K562 (cell line): ENCODE results near the gene SPATA33. TPM values are rescaled to one million over a fixed set of nuclear protein-coding genes. Genes with fewer than 3 reads are reported as not detected.

Experiments
- ATAC-seq: fragments of 200-7000 bp; cut with Tn5 transposase; 3 replicates; pipeline ENCODE4 v1.9.1; 2020; ENCODE audit warnings: moderate library complexity
- BruUV-seq: library from RNA; stranded (reverse); fragments of 400-500 nt; replicated peaks from 2 replicates; lab custom pipeline; 2021; lab: Mats Ljungman, UMichigan
- CTCF ChIA-PET: fragments of 300-600 bp; formaldehyde crosslinking; extraction: SDS; loops from one replicate; lab custom pipeline; 2021; ENCODE audit warnings: low intra/inter-chr PET ratio; lab: Yijun Ruan, JAX
- POLR2A ChIA-PET: fragments of 300-600, 350-650 bp; sonication (Branson Sonifier 250); formaldehyde crosslinking; extraction: SDS; loops from one replicate; lab custom pipeline; 2021; ENCODE audit warnings: antibody characterized with exemption, inconsistent platforms; lab: Yijun Ruan, JAX
- DNase-seq, 4 experiments: peaks; one replicate each; pipeline versions ENCODE4 v3.0.0 to v3.0.0-alpha.2; 2011 to 2018; ENCODE audit warnings: low spot score in 3 of 4, mixed read lengths in 3 of 4; ENCODE audit errors: extremely low read depth in 1 of 4
- FAIRE-seq: peaks from 2 replicates; lab custom pipeline; 2011; peaks lifted over from hg19 to GRCh38; lab: Jason Lieb, UNC
- H2AFZ ChIP-seq: 2 replicates; pipeline ENCODE4 v1.6.0; 2011; ENCODE audit warnings: low read depth, low read length, control low read depth, inconsistent platforms
- H3K27ac ChIP-seq: fragments of 200-600 bp; 3 replicates; pipeline ENCODE4 v1.8.0; 2011; ENCODE audit warnings: low read depth, mild to moderate bottlenecking, control low read depth, inconsistent platforms, low read length, moderate library complexity, mixed read lengths; ENCODE audit errors: extremely low read depth
- H3K27me3 ChIP-seq, 2 experiments: fragments of 300-600 bp in 1 of 2; 2 replicates in 1 of 2; 3 replicates in 1 of 2; pipeline versions ENCODE4 v1.6.0 to v1.8.0; 2011; ENCODE audit warnings: inconsistent platforms in 2 of 2, low read length in 2 of 2, mild to moderate bottlenecking in 1 of 2, mixed read lengths in 1 of 2, moderate library complexity in 1 of 2; ENCODE audit not compliant: control insufficient read depth in 2 of 2, insufficient read depth in 2 of 2
- H3K36me3 ChIP-seq: fragments of 300-600 bp; 3 replicates; pipeline ENCODE4 v1.8.0; 2011; ENCODE audit warnings: mild to moderate bottlenecking, low read length, inconsistent platforms; ENCODE audit not compliant: control insufficient read depth, insufficient read depth
- H3K4me1 ChIP-seq, 2 experiments: fragments of 200-600 bp in 1 of 2; replicated peaks in 1 of 2; 2 replicates in 1 of 2; 3 replicates in 1 of 2; pipeline versions ENCODE4 v1.5.1 to v1.8.0; 2011; ENCODE audit warnings: inconsistent platforms in 2 of 2, low read length in 2 of 2, mild to moderate bottlenecking in 1 of 2, mixed read lengths in 1 of 2, moderate library complexity in 1 of 2; ENCODE audit not compliant: control insufficient read depth in 2 of 2, insufficient read depth in 2 of 2
- H3K4me2 ChIP-seq: 2 replicates; pipeline ENCODE4 v1.6.1; 2011; ENCODE audit warnings: low read length, control low read depth, inconsistent platforms, mixed read lengths; ENCODE audit not compliant: insufficient read depth
- H3K4me3 ChIP-seq: fragments of 200-600 bp; sonication (generic), shearing (Covaris generic); 2 replicates; pipeline ENCODE4 v1.5.1; 2016; ENCODE audit warnings: control low read depth, inconsistent platforms
- H3K79me2 ChIP-seq: fragments of 200-600 bp; 3 replicates; pipeline ENCODE4 v1.8.0; 2011; ENCODE audit warnings: low read length, inconsistent platforms; ENCODE audit not compliant: control insufficient read depth, insufficient read depth
- H3K9ac ChIP-seq, 2 experiments: 2 replicates each; pipeline versions ENCODE4 v1.6.0 to v1.6.1; 2011; ENCODE audit warnings: low read depth in 2 of 2, low read length in 2 of 2, control low read depth in 1 of 2, inconsistent platforms in 1 of 2, mild to moderate bottlenecking in 1 of 2, mixed read lengths in 1 of 2; ENCODE audit not compliant: insufficient read depth in 1 of 2
- H3K9me1 ChIP-seq: one replicate; pipeline ENCODE4 v1.6.0; 2011; ENCODE audit warnings: inconsistent platforms, mild to moderate bottlenecking, low read length, moderate library complexity; ENCODE audit not compliant: control insufficient read depth, insufficient read depth
- H3K9me3 ChIP-seq: replicated peaks from 2 replicates; pipeline ENCODE4 v1.5.1; 2011; ENCODE audit warnings: low read depth, low read length, inconsistent platforms; ENCODE audit not compliant: control insufficient read depth, insufficient read depth
- H4K20me1 ChIP-seq: replicated peaks from 2 replicates; pipeline ENCODE4 v1.6.1; 2011; ENCODE audit warnings: low read length, inconsistent platforms, mixed read lengths; ENCODE audit not compliant: control insufficient read depth, insufficient read depth
- CTBP1 ChIP-seq: fragments of 450-650 bp; IDR thresholded peaks from 2 replicates; pipeline ENCODE4 v1.6.1; 2016; ENCODE audit warnings: borderline replicate concordance
- FOXA1 ChIP-seq: fragments of 450-650 bp; IDR thresholded peaks from 2 replicates; pipeline ENCODE4 v1.6.1; 2016; ENCODE audit warnings: mild to moderate bottlenecking, borderline replicate concordance
- GATA2 ChIP-seq: sonication (generic); formaldehyde crosslinking; IDR thresholded peaks from 2 replicates; pipeline ENCODE4 v1.4.0; 2020; ENCODE audit warnings: mild to moderate bottlenecking, missing genetic modification reagents
- ID3 ChIP-seq, 2 experiments: fragments of 250-450 bp in 1 of 2; fragments of 450-650 bp in 1 of 2; sonication (Bioruptor Pico) in 1 of 2; IDR thresholded peaks; 2 replicates each; pipeline versions ENCODE4 v1.6.1 to v1.8.0; 2016 to 2021; ENCODE audit warnings: mild to moderate bottlenecking in 2 of 2, moderate library complexity in 2 of 2, missing compliant biosample characterization in 1 of 2, missing genetic modification characterization in 1 of 2
- NCOA6 ChIP-seq: fragments of 450-650 bp; IDR thresholded peaks from 2 replicates; pipeline ENCODE4 v1.6.1; 2017; ENCODE audit warnings: mild to moderate bottlenecking
- NCOR1 ChIP-seq: fragments of 450-650 bp; IDR thresholded peaks from 2 replicates; pipeline ENCODE4 v1.6.1; 2016; ENCODE audit warnings: mild to moderate bottlenecking, moderate library complexity
- NR1H2 ChIP-seq: sonication (generic); formaldehyde crosslinking; IDR thresholded peaks from 2 replicates; pipeline ENCODE4 v1.4.0; 2020; ENCODE audit warnings: mild to moderate bottlenecking, missing genetic modification reagents
- NR2F6 ChIP-seq: fragments of 450-650 bp; formaldehyde crosslinking; IDR thresholded peaks from 2 replicates; pipeline ENCODE4 v1.4.0; 2020; ENCODE audit warnings: mild to moderate bottlenecking
- RHOXF2B ChIP-seq: fragments of 250-450 bp; sonication (Bioruptor Pico); conservative IDR thresholded peaks from 2 replicates; pipeline ENCODE4 v1.5.1; 2021
- SMARCE1 ChIP-seq: fragments of 450-650 bp; IDR thresholded peaks from 2 replicates; pipeline ENCODE4 v1.7.1; 2016; ENCODE audit warnings: mild to moderate bottlenecking
- SP1 ChIP-seq: sonication (generic); formaldehyde crosslinking; IDR thresholded peaks from 2 replicates; pipeline ENCODE4 v1.8.1; 2022; ENCODE audit warnings: mild to moderate bottlenecking, missing genetic modification reagents
- TCF3 ChIP-seq: sonication (generic); formaldehyde crosslinking; IDR thresholded peaks from 2 replicates; pipeline ENCODE4 v1.4.0; 2020; ENCODE audit warnings: mild to moderate bottlenecking, missing genetic modification reagents
- ZBTB33 ChIP-seq: sonication (generic); formaldehyde crosslinking; IDR thresholded peaks from 2 replicates; pipeline ENCODE4 v1.8.1; 2023; ENCODE audit warnings: mild to moderate bottlenecking, missing genetic modification reagents
- ZC3H8 ChIP-seq: fragments of 450-650 bp; IDR thresholded peaks from 2 replicates; pipeline ENCODE4 v1.6.1; 2017
- ZNF695 ChIP-seq: fragments of 450-650 bp; formaldehyde crosslinking; IDR thresholded peaks from 2 replicates; pipeline ENCODE4 v1.4.0; 2020; ENCODE audit warnings: mild to moderate bottlenecking, moderate library complexity
- ZNF740 ChIP-seq, 3 experiments: fragments of 200-800 bp in 1 of 3; sonication (Bioruptor generic) in 1 of 3; sonication (generic) in 1 of 3; formaldehyde crosslinking in 1 of 3; IDR thresholded peaks; 2 replicates each; pipeline versions ENCODE4 v1.6.1 to v1.8.0; 2016 to 2022; ENCODE audit warnings: mild to moderate bottlenecking in 2 of 3, missing compliant biosample characterization in 2 of 3, missing genetic modification characterization in 2 of 3, missing genetic modification reagents in 1 of 3
- WGBS: fragments of 100-300 bp; shearing (Covaris generic); methylation state at CpG from one replicate; pipeline ENCODE4 v1.1.6; 2016; ENCODE audit warnings: low coverage, mixed read lengths; ENCODE audit not compliant: insufficient coverage; ENCODE audit errors: missing lambda C conversion rate; 5-methylcytosine and 5-hydroxymethylcytosine counted together
- in situ Hi-C: fragments of 300-500 bp; cut with MboI; formaldehyde crosslinking; loops from 4 replicates; pipeline ENCODE4 v1.15.0; 2018; ENCODE audit warnings: inconsistent platforms, mixed read lengths
- intact Hi-C: fragments of 100-400 bp; cut with micrococcal nuclease; formaldehyde crosslinking; loops from 2 replicates; pipeline ENCODE4 v1.14.2; 2022
- polyA plus RNA-seq, 8 experiments: library from polyadenylated mRNA; depleted of rRNA in 4 of 8; stranded (reverse) in 5 of 8; unstranded in 3 of 8; fragments of >200 nt; fragmentation: Nextera tagmentation in 2 of 8; fragmentation: Illumina TruSeq in 1 of 8; extraction: Ambion mirVana in 2 of 8; extraction: Trizol in 1 of 8; gene quantifications; 2 replicates each; pipeline versions ENCODE4 v1.2.1 to v1.2.3, GENCODE V29; 2011 to 2014; ENCODE audit warnings: inconsistent platforms in 1 of 8, missing spikeins in 1 of 8
- total RNA-seq, 7 experiments: library from RNA; depleted of rRNA in 6 of 7; stranded (reverse); fragments of >200 nt in 6 of 7; fragmentation: Illumina TruSeq in 2 of 7; extraction: Trizol in 2 of 7; gene quantifications; 2 replicates each; pipeline versions ENCODE4 v1.2.1 to v1.2.3, GENCODE V29; 2011 to 2021; ENCODE audit warnings: low replicate concordance in 1 of 7
- TF ChIP-seq, protein P1 (sequence below): sonication (generic); formaldehyde crosslinking; IDR thresholded peaks from 2 replicates; pipeline ENCODE4 v1.9.0; 2022; ENCODE audit warnings: mild to moderate bottlenecking, missing genetic modification reagents
- TF ChIP-seq, protein P2 (sequence below): sonication (generic); formaldehyde crosslinking; IDR thresholded peaks from 2 replicates; pipeline ENCODE4 v1.8.0; 2022; ENCODE audit warnings: missing genetic modification reagents, mild to moderate bottlenecking, moderate library complexity, borderline replicate concordance

SPATA33 gene
- total and polyA plus RNA-seq, 9 of the 15 experiments (the other 6 are each of a cell fraction or from before 2014, with no cell fraction given): 4.0 to 20.0 (median 11.8) TPM

DNA sequence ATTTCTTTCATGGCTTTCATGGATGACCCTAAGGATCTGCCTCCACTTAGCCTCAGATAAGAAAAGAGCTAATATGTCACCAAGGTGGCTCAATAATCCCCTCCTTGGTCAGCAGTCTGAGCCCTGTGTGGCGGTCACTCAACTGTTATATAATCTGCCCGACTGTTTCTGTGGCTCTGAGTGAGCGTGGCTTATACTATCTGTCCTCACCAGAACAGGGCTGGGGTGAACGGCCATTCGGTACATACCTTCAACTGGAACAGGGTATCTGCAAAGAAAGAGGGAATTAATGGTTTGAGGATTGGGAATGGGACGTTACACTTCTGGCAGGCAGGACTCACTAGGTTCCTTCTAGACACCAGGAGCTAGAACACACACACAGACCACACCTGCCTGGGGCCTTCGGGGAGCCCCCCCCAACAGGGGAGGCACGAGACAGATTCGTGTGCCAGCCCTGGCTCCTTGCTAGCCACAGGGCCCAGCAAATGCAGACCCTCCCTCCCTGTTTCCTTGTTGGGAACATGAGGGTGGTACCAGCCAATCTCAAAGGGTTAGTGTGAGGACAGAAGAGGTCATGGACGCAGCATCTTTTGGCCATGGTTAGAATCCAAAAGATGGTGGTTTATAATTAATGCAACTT lies 3.9 kb upstream of the SPATA33 start:
- H3K36me3 ChIP-seq: peaks cover 39% of the 10 kb centered on the region; the same call in 2 of the 3 replicates
- no peaks in the 10 kb centered on the region for H3K27me3 ChIP-seq
- no peak overlapping the region for H3K4me2 ChIP-seq
- 68% methylated on average over 10 of the region's 10 CpGs for WGBS
- no peak overlapping the region for H3K4me3 ChIP-seq
- TF ChIP-seq, protein P1, sequence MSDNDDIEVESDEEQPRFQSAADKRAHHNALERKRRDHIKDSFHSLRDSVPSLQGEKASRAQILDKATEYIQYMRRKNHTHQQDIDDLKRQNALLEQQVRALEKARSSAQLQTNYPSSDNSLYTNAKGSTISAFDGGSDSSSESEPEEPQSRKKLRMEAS (CRISPR knock-in tag): peak; percentile 56
- TF ChIP-seq TCF3 (peak; percentile 88), CTBP1 (no peak), NCOR1 (0 out of 2 replicates have a peak, but pooled peaks have one; percentile 18), SP1 (CRISPR knock-in tag) (peak; percentile 20; the same call in 1 of the 2 replicates), RHOXF2B (CRISPR knock-in tag) (no peak), FOXA1 (no peak), SMARCE1 (no peak), ZNF740 (CRISPR knock-in tag; IDR thresholded peaks at IDR 0.05) (peak; percentile 73; the same call in 1 of the 2 replicates), ZNF740 (tag; IDR thresholded peaks at IDR 0.05) (no peak), NR2F6 (CRISPR knock-in tag) (no peak), NR1H2 (no peak), GATA2 (peak; percentile 46; the same call in 1 of the 2 replicates), ID3 (CRISPR knock-in tag; IDR thresholded peaks at IDR 0.05) (no peak), ID3 (tag; IDR thresholded peaks at IDR 0.05) (peak; percentile 50; the same call in 1 of the 2 replicates), ZBTB33 (peak; percentile 33; the same call in 1 of the 2 replicates), NCOA6 (no peak), ZNF695 (no peak), ZC3H8 (no peak)
- TF ChIP-seq, protein P2, sequence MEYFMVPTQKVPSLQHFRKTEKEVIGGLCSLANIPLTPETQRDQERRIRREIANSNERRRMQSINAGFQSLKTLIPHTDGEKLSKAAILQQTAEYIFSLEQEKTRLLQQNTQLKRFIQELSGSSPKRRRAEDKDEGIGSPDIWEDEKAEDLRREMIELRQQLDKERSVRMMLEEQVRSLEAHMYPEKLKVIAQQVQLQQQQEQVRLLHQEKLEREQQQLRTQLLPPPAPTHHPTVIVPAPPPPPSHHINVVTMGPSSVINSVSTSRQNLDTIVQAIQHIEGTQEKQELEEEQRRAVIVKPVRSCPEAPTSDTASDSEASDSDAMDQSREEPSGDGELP (CRISPR knock-in tag): peak; percentile 31; the same call in 1 of the 2 replicates
- POLR2A ChIA-PET: interaction anchor here (0.7 to 1.6 kb wide), 2 partner anchors 10 to 12 kb away, joined by 4 to 6 read pairs; no protein-coding TSS in a partner anchor
- DNase-seq (no peak), FAIRE-seq (no peak), ATAC-seq (no peak)
- peaks cover 4 to 43% of the 10 kb centered on the region in 2 experiments; a peak in 3 of 5 replicates for H3K4me1 ChIP-seq
- H3K9me1 ChIP-seq: peaks cover 7% of the 10 kb centered on the region
- CTCF ChIA-PET: no interaction called here
- H3K9me3 ChIP-seq: no peaks in the 10 kb centered on the region
- no TSS peak for BruUV-seq
- H2AFZ ChIP-seq: no peak overlapping the region
- intact Hi-C loops: no loop called here
- peaks cover 4% of the 10 kb centered on the region; the same call in 1 of the 2 replicates for H4K20me1 ChIP-seq
- peak overlapping the region in 1 of 2 experiments; percentile 70; a peak in 1 of 4 replicates for H3K9ac ChIP-seq
- H3K27ac ChIP-seq: no peak overlapping the region
- in situ Hi-C loops: no loop called here
- H3K79me2 ChIP-seq: peaks cover 52% of the 10 kb centered on the region
